OCI-LY1 (cell line): ENCODE results near the gene LIMD2.

Experiments
- EZH2 ChIP-seq: fragments of 200-600 bp; sonication (generic), shearing (Covaris generic); IDR thresholded peaks from 2 replicates; pipeline ENCODE4 v1.8.0; 2017; ENCODE audit warnings: borderline replicate concordance, mixed run types, mild to moderate bottlenecking, antibody characterized with exemption, low read length, moderate library complexity, mixed read lengths
- TF ChIP-seq, protein P1 (sequence below): fragments of 200-600 bp; sonication (generic), shearing (Covaris generic); IDR thresholded peaks from 2 replicates; pipeline ENCODE4 v1.5.1; 2017; ENCODE audit warnings: mild to moderate bottlenecking, antibody characterized with exemption, low read length, moderate library complexity, mixed read lengths

- TF ChIP-seq, protein P1, sequence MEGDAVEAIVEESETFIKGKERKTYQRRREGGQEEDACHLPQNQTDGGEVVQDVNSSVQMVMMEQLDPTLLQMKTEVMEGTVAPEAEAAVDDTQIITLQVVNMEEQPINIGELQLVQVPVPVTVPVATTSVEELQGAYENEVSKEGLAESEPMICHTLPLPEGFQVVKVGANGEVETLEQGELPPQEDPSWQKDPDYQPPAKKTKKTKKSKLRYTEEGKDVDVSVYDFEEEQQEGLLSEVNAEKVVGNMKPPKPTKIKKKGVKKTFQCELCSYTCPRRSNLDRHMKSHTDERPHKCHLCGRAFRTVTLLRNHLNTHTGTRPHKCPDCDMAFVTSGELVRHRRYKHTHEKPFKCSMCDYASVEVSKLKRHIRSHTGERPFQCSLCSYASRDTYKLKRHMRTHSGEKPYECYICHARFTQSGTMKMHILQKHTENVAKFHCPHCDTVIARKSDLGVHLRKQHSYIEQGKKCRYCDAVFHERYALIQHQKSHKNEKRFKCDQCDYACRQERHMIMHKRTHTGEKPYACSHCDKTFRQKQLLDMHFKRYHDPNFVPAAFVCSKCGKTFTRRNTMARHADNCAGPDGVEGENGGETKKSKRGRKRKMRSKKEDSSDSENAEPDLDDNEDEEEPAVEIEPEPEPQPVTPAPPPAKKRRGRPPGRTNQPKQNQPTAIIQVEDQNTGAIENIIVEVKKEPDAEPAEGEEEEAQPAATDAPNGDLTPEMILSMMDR, result no peak
- no peak for TF ChIP-seq EZH2
Measured at GRCh38 chr17:63707151-63707550, 7.2 kb upstream of the LIMD2 start.
